CD14-positive monocyte (primary cell): Measurements from ENCODE around the gene PTPRN2. TPM values are rescaled to one million over a fixed set of nuclear protein-coding genes. Genes with fewer than 3 reads are reported as not detected.

Source experiments
- DNase-seq, 3 donors: peaks; one replicate each; pipeline ENCODE4 v3.0.0-alpha.2; 2011 to 2022
- H2AFZ ChIP-seq: 2 replicates; pipeline ENCODE4 v1.6.0; 2012; ENCODE audit warnings: mild to moderate bottlenecking, low read depth, low read length, inconsistent platforms; ENCODE audit not compliant: insufficient read depth, poor library complexity, severe bottlenecking
- H3K27ac ChIP-seq, 2 donors: 1 replicate in 1 of 2; 2 replicates in 1 of 2; pipeline ENCODE4 v1.5.1; 2012 to 2013; ENCODE audit warnings: low read length in 2 of 2, control low read depth in 1 of 2, inconsistent platforms in 1 of 2, low read depth in 1 of 2, mild to moderate bottlenecking in 1 of 2
- H3K27me3 ChIP-seq, 2 donors: one replicate each; pipeline versions ENCODE4 v1.6.0 to v1.6.1; 2011 to 2013; ENCODE audit warnings: low read length in 2 of 2; ENCODE audit not compliant: control insufficient read depth in 2 of 2, insufficient read depth in 2 of 2
- H3K36me3 ChIP-seq, 2 donors: replicated peaks in 1 of 2; 1 replicate in 1 of 2; 2 replicates in 1 of 2; pipeline versions ENCODE4 v1.5.1 to v1.6.1; 2012 to 2013; ENCODE audit warnings: low read length in 2 of 2, control low read depth in 1 of 2, inconsistent platforms in 1 of 2, mild to moderate bottlenecking in 1 of 2; ENCODE audit not compliant: insufficient read depth in 2 of 2, control insufficient read depth in 1 of 2
- H3K4me1 ChIP-seq, 2 donors: 1 replicate in 1 of 2; 2 replicates in 1 of 2; pipeline versions ENCODE4 v1.5.1 to v1.6.1; 2012 to 2013; ENCODE audit warnings: low read length in 2 of 2, control low read depth in 1 of 2, inconsistent platforms in 1 of 2, mild to moderate bottlenecking in 1 of 2, moderate library complexity in 1 of 2; ENCODE audit not compliant: insufficient read depth in 2 of 2, control insufficient read depth in 1 of 2
- H3K4me2 ChIP-seq: replicated peaks from 2 replicates; pipeline ENCODE3; 2012; ENCODE audit warnings: low read length, moderate library complexity, mild to moderate bottlenecking; ENCODE audit not compliant: poor library complexity, severe bottlenecking; ENCODE audit errors: extremely low read depth
- H3K4me3 ChIP-seq, 3 experiments: fragments of 200-600 bp in 1 of 3; sonication (generic) in 1 of 3; replicated peaks in 1 of 3; 1 replicate in 2 of 3; 2 replicates in 1 of 3; pipeline ENCODE4 v1.5.1; 2011 to 2013; ENCODE audit warnings: low read length in 3 of 3, mild to moderate bottlenecking in 3 of 3, control low read depth in 2 of 3, low read depth in 2 of 3, inconsistent platforms in 1 of 3, moderate library complexity in 1 of 3
- H3K79me2 ChIP-seq: 2 replicates; pipeline ENCODE4 v1.6.0; 2012; ENCODE audit warnings: mild to moderate bottlenecking, control low read depth, inconsistent platforms, low read length, moderate library complexity; ENCODE audit not compliant: insufficient read depth
- H3K9ac ChIP-seq: 2 replicates; pipeline ENCODE4 v1.6.0; 2017; ENCODE audit warnings: low read length, mild to moderate bottlenecking; ENCODE audit not compliant: insufficient read depth, poor library complexity, severe bottlenecking
- H3K9me3 ChIP-seq, 2 donors: replicated peaks in 1 of 2; 1 replicate in 1 of 2; 2 replicates in 1 of 2; pipeline versions ENCODE4 v1.5.1 to v1.6.1; 2012 to 2013; ENCODE audit warnings: low read length in 2 of 2, control low read depth in 1 of 2; ENCODE audit not compliant: control insufficient read depth in 1 of 2, insufficient read depth in 1 of 2
- H4K20me1 ChIP-seq: 2 replicates; pipeline ENCODE4 v1.6.0; 2012; ENCODE audit warnings: mild to moderate bottlenecking, low read length, control low read depth, moderate library complexity; ENCODE audit not compliant: insufficient read depth
- H3K27ac Mint-ChIP-seq, 7 donors: one replicate each; pipeline ENCODE4 v1.8.0; 2020; ENCODE audit warnings: mild to moderate bottlenecking in 7 of 7, mixed read lengths in 7 of 7, moderate library complexity in 6 of 7, inconsistent platforms in 2 of 7
- H3K27me3 Mint-ChIP-seq, 3 donors: one replicate each; pipeline ENCODE4 v1.8.0; 2021 to 2022; ENCODE audit warnings: low read depth in 3 of 3, mild to moderate bottlenecking in 3 of 3, mixed read lengths in 3 of 3, moderate library complexity in 3 of 3, inconsistent platforms in 1 of 3
- H3K36me3 Mint-ChIP-seq, 2 donors: one replicate each; pipeline ENCODE4 v1.8.0; 2020; ENCODE audit warnings: mixed read lengths in 2 of 2, inconsistent platforms in 1 of 2, mild to moderate bottlenecking in 1 of 2
- H3K4me1 Mint-ChIP-seq: one replicate; pipeline ENCODE4 v1.8.0; 2020; ENCODE audit warnings: mild to moderate bottlenecking, mixed read lengths
- H3K4me3 Mint-ChIP-seq, 2 donors: one replicate each; pipeline ENCODE4 v1.8.0; 2020; ENCODE audit warnings: mild to moderate bottlenecking in 2 of 2, mixed read lengths in 2 of 2, moderate library complexity in 1 of 2
- H3K9me3 Mint-ChIP-seq, 7 donors: one replicate each; pipeline ENCODE4 v1.8.0; 2020 to 2022; ENCODE audit warnings: mixed read lengths in 7 of 7, mild to moderate bottlenecking in 6 of 7, moderate library complexity in 6 of 7, inconsistent platforms in 2 of 7
- WGBS: methylation state at CpG from one replicate; pipeline ENCODE4 v1.1.5; 2013; ENCODE audit warnings: missing lambda C conversion rate; ENCODE audit not compliant: insufficient coverage; 5-methylcytosine and 5-hydroxymethylcytosine counted together
- intact Hi-C, 2 donors: fragments of 100-400 bp; cut with micrococcal nuclease; formaldehyde crosslinking; loops; one replicate each; pipeline versions ENCODE4 v1.15.0 to v1.15.1; 2023
- polyA plus RNA-seq, 3 donors: library from polyadenylated mRNA; depleted of rRNA in 1 of 3; unstranded in 2 of 3; stranded (reverse) in 1 of 3; fragments of 300-500 nt in 2 of 3; fragments of >200 nt in 1 of 3; fragmentation: Illumina TruSeq in 2 of 3; gene quantifications; 1 replicate in 2 of 3; 2 replicates in 1 of 3; pipeline ENCODE4 v1.2.3, GENCODE V29; 2012 to 2021
- TF ChIP-seq, protein P1 (sequence below): fragments of 200-600 bp; IDR thresholded peaks from one replicate; pipeline ENCODE4 v1.8.0; 2022; ENCODE audit warnings: antibody characterized with exemption, mild to moderate bottlenecking

PTPRN2 gene
- polyA plus RNA-seq, 3 donors: 0.25 to 1.4 (median 0.97) TPM

- Histone ChIP-seq H2AFZ (no peak overlapping the region), H3K27me3 (no peaks in the 10 kb centered on the region), H3K4me1 (no peaks in the 10 kb centered on the region), H3K9me3 (no peaks in the 10 kb centered on the region), H3K27ac (no peak overlapping the region), H3K79me2 (no peaks in the 10 kb centered on the region), H3K4me3 (no peak overlapping the region), H3K9ac (no peak overlapping the region), H3K36me3 (no peaks in the 10 kb centered on the region), H3K4me2 (no peak overlapping the region), H4K20me1 (no peaks in the 10 kb centered on the region)
- intact Hi-C loops: loop anchor here in 1 of 2 donors (10.0 kb wide), 1 partner anchor 54 kb away; no protein-coding TSS in a partner anchor
- H3K9me3 Mint-ChIP-seq: peaks cover 0 to 3% (median 0%) of the 10 kb centered on the region in 7 donors
- DNase-seq: no peak
- H3K27me3 Mint-ChIP-seq: peaks cover 1 to 4% (median 2%) of the 10 kb centered on the region in 3 donors
- H3K4me3 Mint-ChIP-seq: no peak overlapping the region
- no peaks in the 10 kb centered on the region for H3K4me1 Mint-ChIP-seq
- 83% methylated on average over 3 of the region's 4 CpGs for WGBS
- H3K36me3 Mint-ChIP-seq: no peaks in the 10 kb centered on the region
- H3K27ac Mint-ChIP-seq: no peak overlapping the region
- TF ChIP-seq, protein P1, sequence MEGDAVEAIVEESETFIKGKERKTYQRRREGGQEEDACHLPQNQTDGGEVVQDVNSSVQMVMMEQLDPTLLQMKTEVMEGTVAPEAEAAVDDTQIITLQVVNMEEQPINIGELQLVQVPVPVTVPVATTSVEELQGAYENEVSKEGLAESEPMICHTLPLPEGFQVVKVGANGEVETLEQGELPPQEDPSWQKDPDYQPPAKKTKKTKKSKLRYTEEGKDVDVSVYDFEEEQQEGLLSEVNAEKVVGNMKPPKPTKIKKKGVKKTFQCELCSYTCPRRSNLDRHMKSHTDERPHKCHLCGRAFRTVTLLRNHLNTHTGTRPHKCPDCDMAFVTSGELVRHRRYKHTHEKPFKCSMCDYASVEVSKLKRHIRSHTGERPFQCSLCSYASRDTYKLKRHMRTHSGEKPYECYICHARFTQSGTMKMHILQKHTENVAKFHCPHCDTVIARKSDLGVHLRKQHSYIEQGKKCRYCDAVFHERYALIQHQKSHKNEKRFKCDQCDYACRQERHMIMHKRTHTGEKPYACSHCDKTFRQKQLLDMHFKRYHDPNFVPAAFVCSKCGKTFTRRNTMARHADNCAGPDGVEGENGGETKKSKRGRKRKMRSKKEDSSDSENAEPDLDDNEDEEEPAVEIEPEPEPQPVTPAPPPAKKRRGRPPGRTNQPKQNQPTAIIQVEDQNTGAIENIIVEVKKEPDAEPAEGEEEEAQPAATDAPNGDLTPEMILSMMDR: no peak
Measured at GRCh38 chr7:157820796-157821195, 766.8 kb downstream of the PTPRN2 start.

GRCh38 chr7:157819455-157819807, 768.2 kb downstream of the PTPRN2 start:
- TF ChIP-seq, protein P1: no peak
- intact Hi-C loops: no loop called here
- H3K4me1 ChIP-seq: no peaks in the 10 kb centered on the region
- no peaks in the 10 kb centered on the region for H3K36me3 ChIP-seq
- H3K27me3 Mint-ChIP-seq: peaks cover 1 to 4% (median 2%) of the 10 kb centered on the region in 3 donors
- H3K27ac Mint-ChIP-seq: no peak overlapping the region
- H3K4me2 ChIP-seq: no peak overlapping the region
- H3K4me3 ChIP-seq: no peak overlapping the region
- no peak for DNase-seq
- no peaks in the 10 kb centered on the region for H3K79me2 ChIP-seq
- H3K36me3 Mint-ChIP-seq: no peaks in the 10 kb centered on the region
- no peaks in the 10 kb centered on the region for H3K9me3 ChIP-seq
- no peaks in the 10 kb centered on the region for H3K27me3 ChIP-seq
- no peak overlapping the region for H3K9ac ChIP-seq
- H3K4me3 Mint-ChIP-seq: no peak overlapping the region
- H2AFZ ChIP-seq: no peak overlapping the region
- no peak overlapping the region for H3K27ac ChIP-seq
- no peaks in the 10 kb centered on the region for H4K20me1 ChIP-seq
- 95% methylated on average over 2 of the region's 21 CpGs for WGBS
- H3K4me1 Mint-ChIP-seq: no peaks in the 10 kb centered on the region
- peaks cover 0 to 3% (median 0%) of the 10 kb centered on the region in 7 donors for H3K9me3 Mint-ChIP-seq
